ENCODE measurements around the gene COASY. TPM values are rescaled to one million over a fixed set of nuclear protein-coding genes. Genes with fewer than 3 reads are reported as not detected.

COASY gene
- 100 to 1,000 TPM in 1 of 2 experiments, 10 to 100 TPM in 1; 92.8 to 103 TPM for total RNA-seq

DNA sequence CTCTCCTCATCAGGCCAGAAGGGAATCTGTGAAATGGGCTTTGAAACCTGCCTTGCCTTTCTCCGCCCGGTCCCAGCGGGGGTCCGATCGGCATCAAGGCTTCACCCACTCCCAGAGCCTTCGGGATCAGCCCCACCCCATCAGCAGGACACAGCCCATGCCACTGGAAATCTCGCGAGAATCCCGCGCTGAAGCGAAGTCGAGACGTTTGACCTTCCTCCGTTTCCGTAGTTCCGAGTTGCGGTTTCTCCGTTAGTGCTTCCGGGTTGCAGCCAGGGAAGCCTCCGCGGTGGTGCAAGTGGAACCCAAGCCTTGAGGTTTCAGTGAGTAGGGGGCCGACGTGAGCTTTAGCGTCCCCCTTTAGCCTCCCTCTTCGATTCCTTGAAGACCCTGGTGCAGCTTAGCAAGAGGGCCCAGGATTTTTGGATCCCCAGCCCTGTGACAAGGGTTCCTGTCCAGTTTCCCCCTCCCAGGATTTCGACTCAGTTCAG, at the start of gene COASY:
Gene COASY (plus strand): TSS at position 252 of the 491 bp plus-strand sequence. CDS start 475 bp downstream, outside the sequence.
- Mint-ChIP-seq H3K27ac (peak within 1 kb of the TSS; percentile 84), H3K4me3 (peak within 1 kb of the TSS; percentile 93), H3K4me1 (ENCODE audit: low read depth) (peaks cover 38% of the 10 kb centered on the region), H3K36me3 (peaks cover 11% of the 10 kb centered on the region), H3K9me3 (no peaks in the 10 kb centered on the region), H3K27me3 (no peaks in the 10 kb centered on the region)
- POLR2A ChIA-PET, result no interaction called here
- DNase-seq, result peak; percentile 96
- intact Hi-C loops (cut with micrococcal nuclease), result loop anchor here (1.0 to 2.0 kb wide), 2 partner anchors 15 to 47 kb away; partner anchors contain the start of genes PSMC3IP, RETREG3 and TUBG1
- CTCF ChIA-PET, result interaction anchor here (1.1 kb wide), 1 partner anchor 16 kb away, joined by 3 read pairs; no protein-coding TSS in a partner anchor

DNA sequence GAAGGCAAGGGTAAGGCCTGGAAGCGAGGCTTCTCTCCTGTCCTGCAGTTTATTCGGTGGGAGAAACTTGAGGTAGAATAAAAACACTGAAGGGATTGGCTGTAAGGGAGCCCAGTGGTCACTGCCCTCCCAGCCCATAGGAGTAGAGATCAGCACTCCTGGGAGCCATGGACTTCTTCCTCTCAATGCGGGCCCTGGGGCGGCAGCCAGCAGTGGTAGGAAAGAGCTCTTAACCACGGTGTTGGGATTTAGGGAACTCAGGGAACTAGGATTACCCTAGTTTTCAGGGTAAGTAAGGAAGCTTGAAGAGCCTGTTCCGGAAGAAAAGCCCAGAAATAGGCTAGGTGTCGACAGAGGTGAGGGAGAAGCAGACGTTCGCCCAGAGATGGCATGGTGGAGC, 49.7 kb upstream of the COASY start:
- H3K36me3 Mint-ChIP-seq, result no peaks in the 10 kb centered on the region
- CTCF ChIA-PET, result no interaction called here

DNA sequence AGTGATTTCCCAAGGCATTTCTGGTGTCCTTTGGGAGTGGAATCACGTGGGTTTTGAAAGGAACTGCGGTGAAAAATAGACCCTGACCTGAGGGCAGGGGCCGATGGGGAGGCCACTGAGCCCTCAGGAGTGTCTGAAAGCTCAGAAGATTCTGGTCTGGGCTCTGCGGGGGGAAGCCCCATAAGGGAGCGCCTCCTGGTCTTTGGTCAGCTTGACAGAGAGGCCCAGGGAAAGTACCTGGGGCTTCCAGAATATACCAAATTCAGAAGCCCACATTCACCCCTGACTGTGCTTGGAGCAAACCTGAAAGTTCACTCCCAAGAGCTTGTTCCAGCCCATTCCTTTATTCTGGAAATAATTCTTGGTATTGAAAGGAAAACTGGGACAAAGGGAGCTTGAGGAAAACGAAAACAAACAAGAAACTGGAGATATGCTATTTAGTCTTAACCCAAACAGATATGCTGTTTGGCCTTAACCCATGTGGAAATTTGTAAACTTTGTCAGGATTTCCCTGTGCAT, 49.2 kb upstream of the COASY start:
- intact Hi-C loops (cut with micrococcal nuclease), result no loop called here
- ChIA-PET CTCF (no interaction called here), POLR2A (no interaction called here)
- Mint-ChIP-seq H3K9me3 (no peaks in the 10 kb centered on the region), H3K4me1 (ENCODE audit: low read depth) (no peaks in the 10 kb centered on the region), H3K27ac (no peak overlapping the region), H3K36me3 (no peaks in the 10 kb centered on the region), H3K27me3 (no peaks in the 10 kb centered on the region), H3K4me3 (no peak overlapping the region)
- no peak for DNase-seq

More for the DNA sequence above, 49.7 kb upstream of the COASY start:
- no peak for DNase-seq
- Mint-ChIP-seq H3K4me3 (no peak overlapping the region), H3K27me3 (no peaks in the 10 kb centered on the region), H3K4me1 (ENCODE audit: low read depth) (no peaks in the 10 kb centered on the region), H3K9me3 (no peaks in the 10 kb centered on the region), H3K27ac (no peak overlapping the region)
- intact Hi-C loops (cut with micrococcal nuclease), result no loop called here
- POLR2A ChIA-PET, result no interaction called here

- no peaks in the 10 kb centered on the region for H3K9me3 Mint-ChIP-seq
- CTCF ChIA-PET, result interaction anchor here (1.5 to 3.2 kb wide), 2 partner anchors 73 to 86 kb away, joined by 4 to 11 read pairs; no protein-coding TSS in a partner anchor
- POLR2A ChIA-PET, result no interaction called here
- H3K4me1 Mint-ChIP-seq (ENCODE audit: low read depth), result no peaks in the 10 kb centered on the region
- no peaks in the 10 kb centered on the region for H3K27me3 Mint-ChIP-seq
- no peak overlapping the region for H3K27ac Mint-ChIP-seq
- DNase-seq, result no peak
- no peaks in the 10 kb centered on the region for H3K36me3 Mint-ChIP-seq
- intact Hi-C loops (cut with micrococcal nuclease), result no loop called here
- H3K4me3 Mint-ChIP-seq, result no peak overlapping the region
Observed at GRCh38 chr17:42513686-42514085, 48.3 kb upstream of the COASY start.

- Mint-ChIP-seq H3K4me3 (no peak overlapping the region), H3K27ac (no peak overlapping the region), H3K9me3 (no peaks in the 10 kb centered on the region), H3K4me1 (ENCODE audit: low read depth) (no peaks in the 10 kb centered on the region), H3K27me3 (no peaks in the 10 kb centered on the region), H3K36me3 (no peaks in the 10 kb centered on the region)
- POLR2A ChIA-PET, result interaction anchor here (0.6 kb wide), 1 partner anchor 23 kb away, joined by 3 read pairs; no protein-coding TSS in a partner anchor
- no peak for DNase-seq
- intact Hi-C loops (cut with micrococcal nuclease), result no loop called here
- CTCF ChIA-PET, result interaction anchor here (0.6 to 3.2 kb wide), 6 partner anchors 13 to 108 kb away, joined by 3 to 11 read pairs (median 4); no protein-coding TSS in a partner anchor
Observed at GRCh38 chr17:42514279-42514678, 47.7 kb upstream of the COASY start.

GRCh38 chr17:42514867-42515266, 47.1 kb upstream of the COASY start:
- no peak for DNase-seq
- Mint-ChIP-seq H3K36me3 (no peaks in the 10 kb centered on the region), H3K4me3 (no peak overlapping the region), H3K9me3 (no peaks in the 10 kb centered on the region), H3K27ac (no peak overlapping the region), H3K4me1 (ENCODE audit: low read depth) (no peaks in the 10 kb centered on the region), H3K27me3 (no peaks in the 10 kb centered on the region)
- POLR2A ChIA-PET, result interaction anchor here (0.6 kb wide), 1 partner anchor 24 kb away, joined by 3 read pairs; no protein-coding TSS in a partner anchor
- CTCF ChIA-PET, result interaction anchor here (0.6 to 3.2 kb wide), 7 partner anchors 12 to 109 kb away, joined by 3 to 11 read pairs (median 4); no protein-coding TSS in a partner anchor
- intact Hi-C loops (cut with micrococcal nuclease), result loop anchor here (5.0 kb wide), 2 partner anchors 58 to 203 kb away; partner anchors contain the start of gene ATP6V0A1

DNA sequence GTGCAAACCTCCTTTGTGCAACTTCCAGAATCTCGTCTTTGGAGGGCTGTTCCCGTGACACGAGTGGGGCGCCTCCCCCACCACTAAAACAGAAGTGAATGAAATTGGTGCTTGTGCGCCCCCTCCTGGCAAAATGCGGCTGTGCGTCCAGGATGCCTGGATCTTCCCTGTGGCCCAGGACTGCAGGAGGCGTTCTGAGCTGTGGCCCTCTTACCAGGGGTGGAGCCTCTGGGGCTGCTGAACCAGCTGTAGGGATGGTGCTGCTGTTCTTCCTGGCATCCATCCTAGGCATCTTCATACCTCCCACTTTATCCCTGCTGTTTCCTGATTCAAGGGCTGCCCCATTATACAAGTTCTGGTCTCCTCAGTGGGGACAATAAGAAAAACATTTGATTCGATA, 44.4 kb upstream of the COASY start:
- CTCF ChIA-PET, result interaction anchor here (0.6 to 3.4 kb wide), 34 partner anchors 10 to 295 kb away, joined by 3 to 29 read pairs (median 4); partner anchors contain the start of genes CAVIN1 and NAGLU
- Mint-ChIP-seq H3K36me3 (peaks cover 7% of the 10 kb centered on the region), H3K4me3 (no peak overlapping the region), H3K4me1 (ENCODE audit: low read depth) (no peaks in the 10 kb centered on the region), H3K27ac (no peak overlapping the region), H3K27me3 (no peaks in the 10 kb centered on the region), H3K9me3 (no peaks in the 10 kb centered on the region)
- DNase-seq, result peak; percentile 88
- POLR2A ChIA-PET, result interaction anchor here (1.0 kb wide), 1 partner anchor 94 kb away, joined by 3 read pairs; the partner anchor contains the start of gene CAVIN1
- intact Hi-C loops (cut with micrococcal nuclease), result loop anchor here (2.0 to 5.0 kb wide), 3 partner anchors 60 to 205 kb away; partner anchors contain the start of gene ATP6V0A1

DNA sequence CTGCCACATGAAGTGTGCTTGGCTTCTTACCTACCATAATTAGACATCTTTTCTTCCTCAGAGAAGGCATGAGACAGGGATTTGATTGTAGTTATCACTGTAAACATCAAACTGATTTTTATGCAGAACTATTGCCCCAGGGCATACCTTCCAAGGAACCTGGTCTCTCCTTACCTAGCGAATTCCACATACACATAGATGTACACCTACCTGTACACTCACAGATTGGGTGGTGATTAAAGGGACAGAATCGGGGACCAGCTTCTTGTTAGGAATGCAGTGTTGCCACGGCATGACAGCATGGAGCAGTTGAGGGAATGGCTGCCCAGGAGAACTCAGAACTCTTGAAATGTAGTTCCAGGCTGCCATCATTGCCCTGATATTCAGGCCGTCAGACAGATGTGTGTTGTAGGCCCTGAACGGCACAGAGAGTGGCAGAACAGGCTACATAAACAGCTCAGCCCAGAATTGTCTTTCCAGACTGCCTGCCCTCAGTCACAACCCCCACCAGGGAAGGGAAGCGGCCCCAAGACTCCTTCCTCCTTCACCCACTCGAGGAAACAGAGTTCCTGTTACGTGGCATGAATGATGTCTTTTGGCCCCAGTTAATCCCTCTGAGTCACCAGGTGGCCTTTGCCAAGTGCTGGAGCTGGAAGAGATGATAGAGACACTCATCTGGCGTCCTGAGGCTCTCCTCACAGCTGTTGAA, 43.7 kb upstream of the COASY start:
- no peak overlapping the region for H3K27ac Mint-ChIP-seq
- CTCF ChIA-PET, result interaction anchor here (0.6 to 3.4 kb wide), 40 partner anchors 9 to 296 kb away, joined by 3 to 29 read pairs (median 4); partner anchors contain the start of genes CAVIN1 and NAGLU

GRCh38 chr17:42518755-42519545, 43.0 kb upstream of the COASY start:
- POLR2A ChIA-PET, result no interaction called here
- intact Hi-C loops (cut with micrococcal nuclease), result loop anchor here (5.0 kb wide), 2 partner anchors 62 to 207 kb away; partner anchors contain the start of gene ATP6V0A1
- DNase-seq, result no peak
- H3K9me3 Mint-ChIP-seq, result no peaks in the 10 kb centered on the region
- H3K27ac Mint-ChIP-seq, result no peak overlapping the region
- CTCF ChIA-PET, result interaction anchor here (0.6 to 3.4 kb wide), 17 partner anchors 8 to 197 kb away, joined by 3 to 29 read pairs (median 5); no protein-coding TSS in a partner anchor
- H3K4me1 Mint-ChIP-seq (ENCODE audit: low read depth), result peaks cover 4% of the 10 kb centered on the region
- no peak overlapping the region for H3K4me3 Mint-ChIP-seq
- peaks cover 5% of the 10 kb centered on the region for H3K27me3 Mint-ChIP-seq
- peaks cover 10% of the 10 kb centered on the region for H3K36me3 Mint-ChIP-seq

More for the DNA sequence above, 43.7 kb upstream of the COASY start:
- Mint-ChIP-seq H3K4me3 (no peak overlapping the region), H3K4me1 (ENCODE audit: low read depth) (peaks cover under 1% of the 10 kb centered on the region), H3K36me3 (peaks cover 10% of the 10 kb centered on the region), H3K27me3 (peaks cover 2% of the 10 kb centered on the region), H3K9me3 (no peaks in the 10 kb centered on the region)
- intact Hi-C loops (cut with micrococcal nuclease), result loop anchor here (5.0 kb wide), 2 partner anchors 61 to 206 kb away; partner anchors contain the start of gene ATP6V0A1
- no peak for DNase-seq
- POLR2A ChIA-PET, result interaction anchor here (1.0 kb wide), 1 partner anchor 95 kb away, joined by 3 read pairs; the partner anchor contains the start of gene CAVIN1

DNA sequence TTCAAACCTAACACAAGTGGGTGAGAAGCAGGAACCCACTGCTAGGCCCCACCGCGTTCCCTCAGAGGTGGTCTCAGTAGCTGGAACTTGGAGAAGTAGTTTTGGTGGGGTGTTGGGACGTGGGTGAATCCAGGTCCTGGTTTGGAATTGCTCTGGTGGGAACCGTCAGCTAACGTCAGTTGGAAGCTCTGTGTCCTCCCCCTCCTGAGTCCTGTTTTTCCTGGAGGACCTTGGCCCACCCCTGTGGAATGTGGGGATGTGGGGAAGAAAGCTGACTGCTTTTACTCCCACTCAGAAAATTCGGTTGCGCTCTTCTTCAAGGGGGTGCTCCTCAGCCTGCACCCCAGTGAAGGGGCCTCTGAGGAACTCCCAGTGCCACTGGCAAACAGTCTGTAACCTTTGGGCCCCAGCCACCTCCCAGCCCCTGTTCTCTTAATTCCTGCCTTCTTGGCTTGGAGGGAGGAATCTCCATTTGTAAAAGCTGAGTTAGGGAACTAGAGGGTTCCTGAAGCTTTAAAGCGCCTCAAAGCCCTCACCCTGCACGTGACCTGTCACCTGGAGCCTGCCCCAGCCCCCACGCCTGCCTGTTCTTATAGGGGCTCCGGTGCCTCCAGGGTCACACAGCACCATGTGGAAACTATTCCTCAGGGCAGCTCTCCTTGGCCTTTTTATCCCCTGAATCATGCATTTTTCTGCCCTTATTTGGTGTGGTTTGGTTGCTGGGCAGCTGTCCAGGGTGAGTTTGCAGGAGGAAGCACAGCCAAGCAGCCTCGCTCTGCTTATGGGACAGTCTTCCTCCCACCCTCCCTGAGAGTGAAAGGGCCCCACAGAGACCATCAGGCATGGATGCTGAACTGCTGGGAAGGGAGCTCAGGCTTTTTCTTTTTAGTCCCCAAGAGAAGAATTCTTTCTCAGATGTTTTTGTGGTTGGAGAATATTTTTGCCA, 42.1 kb upstream of the COASY start:
- H3K27ac Mint-ChIP-seq, result no peak overlapping the region
- CTCF ChIA-PET, result interaction anchor here (0.6 to 3.4 kb wide), 15 partner anchors 7 to 208 kb away, joined by 3 to 29 read pairs (median 4); no protein-coding TSS in a partner anchor
- intact Hi-C loops (cut with micrococcal nuclease), result loop anchor here (5.0 kb wide), 3 partner anchors 63 to 208 kb away; partner anchors contain the start of gene ATP6V0A1
- H3K4me1 Mint-ChIP-seq (ENCODE audit: low read depth), result peaks cover 11% of the 10 kb centered on the region
- H3K27me3 Mint-ChIP-seq, result peaks cover 5% of the 10 kb centered on the region
- POLR2A ChIA-PET, result no interaction called here
- no peaks in the 10 kb centered on the region for H3K9me3 Mint-ChIP-seq
- H3K4me3 Mint-ChIP-seq, result no peak overlapping the region
- peaks cover 10% of the 10 kb centered on the region for H3K36me3 Mint-ChIP-seq
- no peak for DNase-seq

All from activated CD4-positive, alpha-beta memory T cell treated with anti-CD3 and anti-CD28 coated beads for 36 hours (primary cell).